Lower leg skin (tissue), 4 donors: ENCODE results near the gene TSPY2. TPM values are rescaled to one million over a fixed set of nuclear protein-coding genes. Genes with fewer than 3 reads are reported as not detected.
"Not testable (repeated sequence)": the region's sequence is repeated elsewhere in the genome, so short reads cannot be mapped to it uniquely, and the experiment has no call there.

Experiments used
- DNase-seq, 2 donors: peaks; one replicate each; pipeline ENCODE4 v3.0.0-alpha.2; 2019; ENCODE audit warnings: low spot score in 2 of 2
- H3K4me3 ChIP-seq: fragments of 200-600 bp; sonication (generic); 2 replicates; pipeline ENCODE4 v1.5.1; 2017; ENCODE audit warnings: mild to moderate bottlenecking, low read depth; ENCODE audit not compliant: poor library complexity, severe bottlenecking
- WGBS, 2 donors: methylation state at CpG; one replicate each; pipeline ENCODE4 v1.1.5; 2018; 5-methylcytosine and 5-hydroxymethylcytosine counted together
- intact Hi-C: fragments of 100-400 bp; cut with DNase I; formaldehyde crosslinking; loops from one replicate; pipeline ENCODE4 v1.15.0; 2023; ENCODE audit warnings: low total_unique reads
- total RNA-seq, 4 donors: library from RNA; depleted of rRNA; stranded (reverse); fragments of >200 nt; gene quantifications; one replicate each; pipeline ENCODE4 v1.1.0, GENCODE V29; 2016

The TSPY2 gene
- not detected for total RNA-seq

GRCh38 chrY:6245923-6246322 lies at the start of gene TSPY2:
TSPY2 (plus strand) TSS chrY:6246223; CDS start chrY:6246269, 46 bp downstream.
- no CpG with 5 or more reads among the region's 27 CpGs for WGBS, 2 donors
- intact Hi-C loops, DNase-seq, H3K4me3 ChIP-seq: not testable (repeated sequence)

GRCh38 chrY:6209565-6209964 lies 36.5 kb upstream of the TSPY2 start:
- DNase-seq, H3K4me3 ChIP-seq, intact Hi-C loops: not testable (repeated sequence)

GRCh38 chrY:6217045-6217444 lies 29.0 kb upstream of the TSPY2 start:
- intact Hi-C loops, H3K4me3 ChIP-seq, DNase-seq: not testable (repeated sequence)
- 45% methylated on average over 1 of the region's 1 CpG; no CpG with 5 or more reads in 1 of the 2 donors for WGBS, 2 donors

GRCh38 chrY:6269839-6270238 lies 23.8 kb downstream of the TSPY2 start:
- WGBS, 2 donors: 92% methylated on average over 2 of the region's 4 CpGs; no CpG with 5 or more reads in 1 of the 2 donors
- intact Hi-C loops, DNase-seq, H3K4me3 ChIP-seq: not testable (repeated sequence)
